Measurements from ENCODE around the gene TNFSF8. TPM values are rescaled to one million over a fixed set of nuclear protein-coding genes. Genes with fewer than 3 reads are reported as not detected.

TNFSF8 gene
- total and polyA plus RNA-seq, 7 donors, result 0.07 to 1.6 (median 0.45) TPM

DNA sequence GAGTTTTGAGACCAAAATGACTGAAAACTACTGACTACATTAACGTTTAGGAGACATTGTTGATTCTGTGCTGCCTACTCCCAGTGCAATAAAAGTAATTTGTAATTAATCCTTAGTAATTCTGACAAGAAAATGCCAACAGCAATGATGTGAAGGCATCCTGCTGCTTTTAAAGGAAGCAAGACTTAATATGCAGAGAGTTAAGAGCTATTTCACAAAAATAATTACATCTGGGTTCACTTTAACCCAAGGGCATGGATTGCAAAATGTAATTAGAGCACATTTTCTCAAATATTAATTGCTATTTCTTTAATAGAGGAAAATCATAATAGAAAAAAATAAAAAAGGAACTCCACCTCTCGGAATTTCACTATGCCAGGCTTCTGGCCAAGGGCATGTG, 22.7 kb upstream of the TNFSF8 start:
- Histone ChIP-seq H3K27me3 (ENCODE audit: insufficient read depth in 3 of 3, low read length in 2 of 3) (no peaks in the 10 kb centered on the region), H3K36me3 (ENCODE audit: insufficient read depth in 1 of 2, low read depth in 1 of 2) (no peaks in the 10 kb centered on the region), H3K9me3 (no peaks in the 10 kb centered on the region), H3K4me1 (no peaks in the 10 kb centered on the region), H3K4me3 (no peak overlapping the region), H3K27ac (no peak overlapping the region)
- no peak for ATAC-seq
- intact Hi-C loops (cut with DNase I), result no loop called here
- no peak for DNase-seq
- WGBS, 3 donors, result 47 to 63% (median 49%) methylated on average over 2 of the region's 2 CpGs
- TF ChIP-seq, protein P1, sequence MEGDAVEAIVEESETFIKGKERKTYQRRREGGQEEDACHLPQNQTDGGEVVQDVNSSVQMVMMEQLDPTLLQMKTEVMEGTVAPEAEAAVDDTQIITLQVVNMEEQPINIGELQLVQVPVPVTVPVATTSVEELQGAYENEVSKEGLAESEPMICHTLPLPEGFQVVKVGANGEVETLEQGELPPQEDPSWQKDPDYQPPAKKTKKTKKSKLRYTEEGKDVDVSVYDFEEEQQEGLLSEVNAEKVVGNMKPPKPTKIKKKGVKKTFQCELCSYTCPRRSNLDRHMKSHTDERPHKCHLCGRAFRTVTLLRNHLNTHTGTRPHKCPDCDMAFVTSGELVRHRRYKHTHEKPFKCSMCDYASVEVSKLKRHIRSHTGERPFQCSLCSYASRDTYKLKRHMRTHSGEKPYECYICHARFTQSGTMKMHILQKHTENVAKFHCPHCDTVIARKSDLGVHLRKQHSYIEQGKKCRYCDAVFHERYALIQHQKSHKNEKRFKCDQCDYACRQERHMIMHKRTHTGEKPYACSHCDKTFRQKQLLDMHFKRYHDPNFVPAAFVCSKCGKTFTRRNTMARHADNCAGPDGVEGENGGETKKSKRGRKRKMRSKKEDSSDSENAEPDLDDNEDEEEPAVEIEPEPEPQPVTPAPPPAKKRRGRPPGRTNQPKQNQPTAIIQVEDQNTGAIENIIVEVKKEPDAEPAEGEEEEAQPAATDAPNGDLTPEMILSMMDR (IDR thresholded peaks at IDR 0.05), result no peak

DNA sequence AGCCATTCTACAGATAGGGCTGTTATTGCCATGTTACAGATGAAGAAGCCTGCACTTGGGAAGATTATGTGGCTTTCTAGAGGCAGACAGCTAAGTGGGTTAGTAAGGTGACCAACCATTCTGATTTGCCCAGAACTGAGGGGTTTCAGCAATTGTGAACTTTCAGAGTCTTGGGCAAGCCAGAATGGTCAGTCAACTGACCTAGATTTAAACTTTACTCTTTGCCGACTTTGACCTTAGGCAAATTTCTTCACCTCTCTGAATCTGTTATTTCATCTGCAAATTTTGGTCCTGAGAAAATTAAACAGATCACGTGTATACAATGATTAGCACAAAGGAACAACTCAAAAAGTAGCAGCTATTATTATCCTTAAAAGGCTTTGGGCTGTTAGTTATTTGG, 20.4 kb upstream of the TNFSF8 start:
- ATAC-seq (no peak), DNase-seq (no peak)
- no peak overlapping the region for H3K4me3 ChIP-seq
- H3K27ac ChIP-seq, result no peak overlapping the region
- WGBS, 3 donors, result 82 to 92% (median 87%) methylated on average over 2 of the region's 2 CpGs
- no peaks in the 10 kb centered on the region for H3K9me3 ChIP-seq
- H3K27me3 ChIP-seq (ENCODE audit: insufficient read depth in 3 of 3, low read length in 2 of 3), result no peaks in the 10 kb centered on the region
- no peaks in the 10 kb centered on the region for H3K4me1 ChIP-seq
- TF ChIP-seq, protein P1 (IDR thresholded peaks at IDR 0.05), result no peak
- intact Hi-C loops (cut with DNase I), result no loop called here
- no peaks in the 10 kb centered on the region for H3K36me3 ChIP-seq (ENCODE audit: insufficient read depth in 1 of 2, low read depth in 1 of 2)

DNA sequence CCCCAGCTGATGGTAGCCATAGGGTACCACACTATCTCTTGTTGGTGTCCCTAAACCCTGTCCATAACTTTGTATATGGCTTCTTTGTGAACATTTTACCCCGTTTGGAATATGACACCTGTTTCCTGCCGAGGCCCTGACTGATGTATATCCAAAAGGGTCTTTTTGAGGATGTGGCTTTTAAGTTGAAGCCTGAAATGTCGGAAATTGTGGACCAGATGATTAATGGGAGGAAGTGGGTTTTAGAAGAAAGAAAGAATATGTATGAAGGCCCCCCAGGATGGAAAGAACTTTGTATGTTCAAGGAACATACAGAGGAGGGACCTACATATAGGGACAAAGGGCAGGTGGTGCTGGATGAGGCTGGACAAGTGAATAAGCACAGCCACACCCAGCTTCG, 16.7 kb upstream of the TNFSF8 start:
- no peaks in the 10 kb centered on the region for H3K27me3 ChIP-seq (ENCODE audit: insufficient read depth in 3 of 3, low read length in 2 of 3)
- TF ChIP-seq, protein P1 (IDR thresholded peaks at IDR 0.05), result no peak
- H3K27ac ChIP-seq, result no peak overlapping the region
- H3K9me3 ChIP-seq, result no peaks in the 10 kb centered on the region
- intact Hi-C loops (cut with DNase I), result no loop called here
- WGBS, 3 donors, result 42 to 46% (median 42%) methylated on average over 4 of the region's 4 CpGs
- no peak for DNase-seq
- no peaks in the 10 kb centered on the region for H3K36me3 ChIP-seq (ENCODE audit: insufficient read depth in 1 of 2, low read depth in 1 of 2)
- no peak overlapping the region for H3K4me3 ChIP-seq
- no peaks in the 10 kb centered on the region for H3K4me1 ChIP-seq
- ATAC-seq, result no peak

DNA sequence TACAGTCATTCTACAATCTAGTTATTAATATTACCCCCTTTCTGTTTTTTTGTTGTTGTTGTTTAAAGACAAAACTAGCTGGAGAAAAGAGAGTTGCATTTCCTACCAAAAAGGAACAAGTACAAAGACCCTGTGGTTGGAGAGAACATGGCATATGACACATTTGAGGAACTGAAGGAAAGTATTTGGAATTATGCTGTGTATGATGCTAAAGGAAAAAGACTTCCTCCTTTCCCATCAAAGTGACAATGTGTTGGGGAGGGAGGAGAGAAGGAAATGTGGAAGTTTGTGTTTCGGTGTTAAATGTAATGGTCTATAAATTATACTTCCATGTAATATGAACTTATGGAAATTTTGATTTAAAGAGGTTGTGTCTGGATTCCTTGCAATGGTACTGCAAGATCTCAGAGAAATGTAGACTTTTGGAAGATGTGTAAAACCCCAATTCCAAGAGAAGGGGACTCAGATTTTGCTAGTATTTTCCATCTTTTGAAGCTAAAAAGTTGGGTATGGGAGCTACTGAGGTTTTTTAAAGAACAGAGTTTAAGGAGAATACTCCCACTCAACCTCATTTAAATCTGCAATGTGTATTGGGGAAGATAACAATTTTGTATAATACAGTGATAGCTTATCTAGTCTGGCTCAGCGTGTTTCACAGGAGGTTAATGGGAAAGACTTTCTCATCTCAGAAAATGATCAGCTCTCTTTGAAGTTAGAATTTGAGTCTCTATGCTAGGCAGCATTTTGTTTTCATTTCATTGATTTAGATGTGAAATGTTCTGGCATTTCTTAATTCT, 15.4 kb upstream of the TNFSF8 start:
- intact Hi-C loops (cut with DNase I), result no loop called here
- no peak for DNase-seq
- ATAC-seq, result no peak
- Histone ChIP-seq H3K27ac (no peak overlapping the region), H3K4me3 (no peak overlapping the region), H3K27me3 (ENCODE audit: insufficient read depth in 3 of 3, low read length in 2 of 3) (no peaks in the 10 kb centered on the region), H3K36me3 (ENCODE audit: insufficient read depth in 1 of 2, low read depth in 1 of 2) (no peaks in the 10 kb centered on the region), H3K4me1 (no peaks in the 10 kb centered on the region), H3K9me3 (no peaks in the 10 kb centered on the region)
- WGBS, 3 donors, result 62 to 71% (median 65%) methylated on average over 2 of the region's 2 CpGs
- TF ChIP-seq, protein P1 (IDR thresholded peaks at IDR 0.05), result no peak

DNA sequence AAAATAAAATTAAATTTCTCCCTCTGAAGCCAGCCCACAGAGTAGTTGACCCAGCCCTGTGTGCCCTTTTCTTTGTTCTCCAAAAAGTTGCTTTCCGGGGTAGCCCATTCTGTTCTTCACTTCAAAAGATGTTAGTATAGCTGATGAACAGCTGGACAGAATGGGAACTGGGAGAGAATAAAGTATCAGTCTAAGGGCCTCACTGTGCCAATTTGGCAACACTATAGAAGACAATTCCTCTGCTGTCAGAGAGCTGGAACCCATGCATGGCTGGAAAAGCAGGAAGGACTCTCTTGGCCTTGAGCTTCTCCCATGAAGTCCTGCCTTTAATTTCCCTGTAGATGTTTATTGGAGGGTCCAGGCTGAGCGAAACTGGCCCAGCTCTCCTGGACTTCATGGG, 11.0 kb upstream of the TNFSF8 start:
- H3K27ac ChIP-seq, result no peak overlapping the region
- H3K27me3 ChIP-seq (ENCODE audit: insufficient read depth in 3 of 3, low read length in 2 of 3), result no peaks in the 10 kb centered on the region
- H3K4me1 ChIP-seq, result no peaks in the 10 kb centered on the region
- no peaks in the 10 kb centered on the region for H3K36me3 ChIP-seq (ENCODE audit: insufficient read depth in 1 of 2, low read depth in 1 of 2)
- intact Hi-C loops (cut with DNase I), result no loop called here
- no peak for DNase-seq
- H3K4me3 ChIP-seq, result no peak overlapping the region
- no peaks in the 10 kb centered on the region for H3K9me3 ChIP-seq
- no peak for ATAC-seq
- TF ChIP-seq, protein P1 (IDR thresholded peaks at IDR 0.05), result no peak
- WGBS, 3 donors, result 26 to 34% (median 30%) methylated on average over 2 of the region's 2 CpGs

Measured in psoas muscle (tissue), 8 donors.